IMR-90 (cell line): ENCODE results near the gene PTPN7. TPM values are rescaled to one million over a fixed set of nuclear protein-coding genes. Genes with fewer than 3 reads are reported as not detected.

Source experiments
- ATAC-seq: fragments of 200-7000 bp; cut with Tn5 transposase; 2 replicates; pipeline ENCODE4 v1.9.1; 2020; ENCODE audit warnings: low read depth, mild to moderate bottlenecking, moderate library complexity
- BruUV-seq: library from RNA; stranded (reverse); fragments of 400-500 nt; replicated peaks from 2 replicates; lab custom pipeline; 2021; lab: Mats Ljungman, UMichigan
- CTCF ChIA-PET: fragments of 300-600 bp; formaldehyde crosslinking; extraction: SDS; loops from one replicate; lab custom pipeline; 2021; ENCODE audit warnings: antibody characterized with exemption; lab: Yijun Ruan, JAX
- POLR2A ChIA-PET: fragments of 300-600 bp; sonication (Branson Sonifier 250); formaldehyde crosslinking; loops from one replicate; lab custom pipeline; 2022; ENCODE audit warnings: antibody characterized with exemption; ENCODE audit not compliant: unreplicated experiment; lab: Charles Lee
- DNase-seq: peaks from one replicate; pipeline ENCODE4 v3.0.0; 2013
- H2AFZ ChIP-seq: replicated peaks from 2 replicates; pipeline ENCODE3; 2013; ENCODE audit warnings: low read length, mild to moderate bottlenecking; ENCODE audit not compliant: poor library complexity
- H2AK5ac ChIP-seq: 2 replicates; pipeline ENCODE4 v1.6.1; 2013; ENCODE audit warnings: low read depth, low read length, inconsistent platforms
- H2AK9ac ChIP-seq: replicated peaks from 2 replicates; pipeline ENCODE3; 2013; ENCODE audit warnings: mild to moderate bottlenecking, low read depth, low read length, moderate library complexity; ENCODE audit not compliant: poor library complexity
- H2BK120ac ChIP-seq: 2 replicates; pipeline ENCODE4 v1.6.1; 2013; ENCODE audit warnings: low read depth, low read length, inconsistent platforms
- H2BK15ac ChIP-seq: 3 replicates; pipeline ENCODE4 v1.6.1; 2013; ENCODE audit warnings: low read depth, low read length, inconsistent platforms
- H2BK20ac ChIP-seq: 2 replicates; pipeline ENCODE4 v1.6.1; 2013; ENCODE audit warnings: low read depth, mild to moderate bottlenecking, inconsistent platforms, low read length, moderate library complexity
- H2BK5ac ChIP-seq: 2 replicates; pipeline ENCODE4 v1.6.1; 2013; ENCODE audit warnings: mild to moderate bottlenecking, low read depth, low read length, inconsistent platforms; ENCODE audit not compliant: poor library complexity, severe bottlenecking
- H3K14ac ChIP-seq: replicated peaks from 2 replicates; pipeline ENCODE4 v1.6.1; 2013; ENCODE audit warnings: low read depth, low read length, inconsistent platforms
- H3K18ac ChIP-seq: 2 replicates; pipeline ENCODE4 v1.6.1; 2013; ENCODE audit warnings: low read depth, low read length, control low read depth
- H3K23ac ChIP-seq: 2 replicates; pipeline ENCODE4 v1.6.1; 2013; ENCODE audit warnings: low read depth, low read length, inconsistent platforms
- H3K27ac ChIP-seq: 2 replicates; pipeline ENCODE4 v1.5.1; 2013; ENCODE audit warnings: mild to moderate bottlenecking, control low read depth, low read length; ENCODE audit not compliant: insufficient read depth
- H3K27me3 ChIP-seq: 2 replicates; pipeline ENCODE4 v1.6.1; 2013; ENCODE audit warnings: low read length; ENCODE audit not compliant: control insufficient read depth, insufficient read depth
- H3K36me3 ChIP-seq: 2 replicates; pipeline ENCODE4 v1.6.1; 2013; ENCODE audit warnings: low read length, mixed read lengths; ENCODE audit not compliant: control insufficient read depth, insufficient read depth
- H3K4ac ChIP-seq: 2 replicates; pipeline ENCODE4 v1.6.1; 2013; ENCODE audit warnings: low read depth, low read length, inconsistent platforms
- H3K4me1 ChIP-seq: 2 replicates; pipeline ENCODE4 v1.6.1; 2013; ENCODE audit warnings: low read length, mixed read lengths; ENCODE audit not compliant: control insufficient read depth, insufficient read depth
- H3K4me2 ChIP-seq: 2 replicates; pipeline ENCODE4 v1.6.1; 2013; ENCODE audit warnings: low read depth, mild to moderate bottlenecking, control low read depth, low read length, moderate library complexity
- H3K4me3 ChIP-seq: 2 replicates; pipeline ENCODE4 v1.5.1; 2013; ENCODE audit warnings: low read depth, mild to moderate bottlenecking, control low read depth, low read length, moderate library complexity; ENCODE audit not compliant: insufficient read depth
- H3K56ac ChIP-seq: 2 replicates; pipeline ENCODE4 v1.6.1; 2013; ENCODE audit warnings: low read length, inconsistent platforms; ENCODE audit not compliant: insufficient read depth; ENCODE audit errors: extremely low read depth
- H3K79me1 ChIP-seq, 2 experiments: 2 replicates each; pipeline ENCODE4 v1.6.1; 2013; ENCODE audit warnings: low read length in 2 of 2, inconsistent platforms in 1 of 2, low read depth in 1 of 2
- H3K9ac ChIP-seq: 2 replicates; pipeline ENCODE4 v1.6.1; 2013; ENCODE audit warnings: low read depth, low read length, control low read depth
- H3K9me1 ChIP-seq: 2 replicates; pipeline ENCODE4 v1.6.1; 2013; ENCODE audit warnings: low read length, inconsistent platforms; ENCODE audit not compliant: insufficient read depth
- H3K9me3 ChIP-seq: 2 replicates; pipeline ENCODE4 v1.6.1; 2013; ENCODE audit warnings: low read length; ENCODE audit not compliant: control insufficient read depth, insufficient read depth
- H4K20me1 ChIP-seq: 2 replicates; pipeline ENCODE4 v1.6.1; 2013; ENCODE audit warnings: low read length, inconsistent platforms; ENCODE audit not compliant: insufficient read depth
- H4K5ac ChIP-seq: 2 replicates; pipeline ENCODE4 v1.6.1; 2013; ENCODE audit warnings: mild to moderate bottlenecking, low read depth, low read length, control low read depth
- H4K8ac ChIP-seq, 2 experiments: 2 replicates each; pipeline ENCODE4 v1.6.1; 2013; ENCODE audit warnings: low read depth in 2 of 2, low read length in 2 of 2, control low read depth in 1 of 2, inconsistent platforms in 1 of 2
- H4K91ac ChIP-seq: 2 replicates; pipeline ENCODE4 v1.6.1; 2013; ENCODE audit warnings: low read depth, low read length, inconsistent platforms; ENCODE audit not compliant: insufficient read depth
- BHLHE40 ChIP-seq: fragments of 150-350 bp; IDR thresholded peaks from 2 replicates; pipeline ENCODE4 v1.6.1; 2016; ENCODE audit warnings: mild to moderate bottlenecking, low read depth, low read length
- CTCF ChIP-seq: conservative IDR thresholded peaks from 2 replicates; pipeline ENCODE4 v1.5.1; 2012; ENCODE audit warnings: mild to moderate bottlenecking, low read depth, low read length, improper control_type of control experiment
- ELK1 ChIP-seq: fragments of 150-350 bp; IDR thresholded peaks from 2 replicates; pipeline ENCODE4 v1.6.1; 2016; ENCODE audit warnings: low read depth, mild to moderate bottlenecking, low read length, moderate library complexity, borderline replicate concordance
- FOS ChIP-seq: fragments of 150-350 bp; IDR thresholded peaks from 2 replicates; pipeline ENCODE4 v1.6.1; 2016; ENCODE audit warnings: low read depth, low read length
- MAZ ChIP-seq: IDR thresholded peaks from 2 replicates; pipeline ENCODE4 v1.6.1; 2012; ENCODE audit warnings: low read depth, mild to moderate bottlenecking, low read length, improper control_type of control experiment, moderate library complexity, borderline replicate concordance
- MXI1 ChIP-seq: IDR thresholded peaks from 2 replicates; pipeline ENCODE4 v1.6.1; 2012; ENCODE audit warnings: low read depth, mild to moderate bottlenecking, low read length, moderate library complexity, borderline replicate concordance
- NFE2L2 ChIP-seq: fragments of 150-350 bp; IDR thresholded peaks from 2 replicates; pipeline ENCODE4 v1.6.1; 2016; ENCODE audit warnings: low read depth, mild to moderate bottlenecking, low read length
- RFX5 ChIP-seq: IDR thresholded peaks from 2 replicates; pipeline ENCODE4 v1.8.0; 2012; ENCODE audit warnings: low read depth, mild to moderate bottlenecking, low read length, moderate library complexity
- SMC3 ChIP-seq: fragments of 150-350 bp; IDR thresholded peaks from 2 replicates; pipeline ENCODE4 v1.6.1; 2016; ENCODE audit warnings: low read depth, mild to moderate bottlenecking, antibody characterized with exemption, low read length, moderate library complexity
- USF2 ChIP-seq: fragments of 150-350 bp; IDR thresholded peaks from 2 replicates; pipeline ENCODE4 v1.6.1; 2017; ENCODE audit warnings: mild to moderate bottlenecking, antibody characterized with exemption, low read length, low read depth
- WGBS, 2 experiments: methylation state at CpG; one replicate each; pipeline versions ENCODE4 v1.1.5 to v1.1.7; 2013; ENCODE audit warnings: missing lambda C conversion rate in 2 of 2; ENCODE audit not compliant: insufficient read length in 1 of 2; ENCODE audit errors: extremely low coverage in 2 of 2; 5-methylcytosine and 5-hydroxymethylcytosine counted together
- dilution Hi-C: fragments of 300-500 bp; cut with HindIII; formaldehyde crosslinking; loops from one replicate; pipeline ENCODE4 v1.14.3; 2018; ENCODE audit warnings: low sequenced_read_pairs; ENCODE audit not compliant: unreplicated experiment
- in situ Hi-C: fragments of 300-500 bp; cut with MboI; formaldehyde crosslinking; loops from 3 replicates; pipeline ENCODE4 v1.14.3; 2019; ENCODE audit warnings: low sequenced_read_pairs, inconsistent platforms, mixed read lengths
- intact Hi-C: fragments of 100-400 bp; cut with micrococcal nuclease; formaldehyde crosslinking; loops from 2 replicates; pipeline ENCODE4 v1.10.0; 2022
- polyA plus RNA-seq, 3 experiments: library from polyadenylated mRNA; depleted of rRNA; stranded (reverse); fragments of >200 nt; gene quantifications; 2 replicates each; pipeline ENCODE4 v1.2.3, GENCODE V29; 2012; ENCODE audit warnings: low replicate concordance in 1 of 3
- total RNA-seq: library from RNA; depleted of rRNA; stranded (reverse); fragments of >200 nt; gene quantifications from 2 replicates; pipeline ENCODE4 v1.2.3, GENCODE V29; 2012

PTPN7 gene
- total and polyA plus RNA-seq, 2 of the 4 experiments (the other 2 are of a cell fraction) = 0.05 TPM; not detected in 1

- dilution Hi-C loops (no loop called here), in situ Hi-C loops (no loop called here), intact Hi-C loops (loop anchor here (10.0 kb wide), 1 partner anchor 891 kb away; no protein-coding TSS in a partner anchor)
- Histone ChIP-seq H3K4me3 (no peak overlapping the region), H3K18ac (no peak overlapping the region), H3K56ac (no peak overlapping the region), H3K9me3 (no peaks in the 10 kb centered on the region), H3K4me2 (no peak overlapping the region), H2BK120ac (no peak overlapping the region), H3K23ac (no peak overlapping the region), H4K20me1 (no peaks in the 10 kb centered on the region), H2AFZ (no peak overlapping the region), H3K9me1 (no peaks in the 10 kb centered on the region), H2BK15ac (no peak overlapping the region), H3K79me1 (no peaks in the 10 kb centered on the region), H3K14ac (no peak overlapping the region), H4K91ac (no peak overlapping the region), H2BK5ac (no peak overlapping the region), H3K36me3 (no peaks in the 10 kb centered on the region), H2AK5ac (no peak overlapping the region), H3K27ac (no peak overlapping the region), H2BK20ac (no peak overlapping the region), H4K5ac (no peak overlapping the region), H3K27me3 (peaks cover 47% of the 10 kb centered on the region), H2AK9ac (no peak overlapping the region), H3K4ac (no peak overlapping the region), H3K4me1 (no peaks in the 10 kb centered on the region), H4K8ac (no peak overlapping the region), H3K9ac (no peak overlapping the region)
- ATAC-seq (no peak), DNase-seq (peak; percentile 12)
- POLR2A ChIA-PET = no interaction called here
- CTCF ChIA-PET = interaction anchor here (1.0 kb wide), 1 partner anchor 11 kb away, joined by 5 read pairs; no protein-coding TSS in a partner anchor
- WGBS, 2 experiments = 77% methylated on average over 3 of the region's 9 CpGs; no CpG with 5 or more reads in 1 of the 2 experiments
- TF ChIP-seq NFE2L2 (no peak), MXI1 (no peak), USF2 (no peak), MAZ (no peak), BHLHE40 (no peak), RFX5 (no peak), FOS (no peak), CTCF (no peak), SMC3 (no peak), ELK1 (no peak)
- BruUV-seq = no TSS peak
Measured at GRCh38 chr1:202165942-202166843, 5.8 kb upstream of the PTPN7 start.
